Left lobe of liver (tissue), 1 donor: ENCODE measurements around the gene DGCR8. TPM values are rescaled to one million over a fixed set of nuclear protein-coding genes. Genes with fewer than 3 reads are reported as not detected.

ENCODE experiments used
- total RNA-seq: library from RNA; stranded (reverse); gene quantifications from one replicate; pipeline ENCODE4 v1.2.1, GENCODE V29; 2021
- donor health status: DM: no; HTN: yes; CAD: no.

The DGCR8 gene
- total RNA-seq, 1 donor from 2014 or later = 26.9 TPM

Other genes starting within 250 kb of the DGCR8 start
- gene GNB1L, start 225.4 kb upstream of the DGCR8 start, total RNA-seq = 4.3 TPM
- 9.4 TPM for gene RTL10, start 225.4 kb upstream of the DGCR8 start, total RNA-seq
- 145 TPM for gene COMT, start 138.5 kb upstream of the DGCR8 start, total RNA-seq
- gene TXNRD2, start 138.4 kb upstream of the DGCR8 start, total RNA-seq = 44.6 TPM
- gene ARVCF, start 63.4 kb upstream of the DGCR8 start, total RNA-seq = 18.7 TPM
- 12.5 TPM for gene TANGO2, start 59.1 kb upstream of the DGCR8 start, total RNA-seq
- 47.0 TPM for gene RANBP1, start 35.9 kb downstream of the DGCR8 start, total RNA-seq
- 36.7 TPM for gene TRMT2A, start 37.0 kb downstream of the DGCR8 start, total RNA-seq
- 37.3 TPM for gene ZDHHC8, start 51.6 kb downstream of the DGCR8 start, total RNA-seq
- not detected for gene CCDC188, start 70.8 kb downstream of the DGCR8 start, total RNA-seq
- 10.9 TPM for gene RTN4R, start 188.1 kb downstream of the DGCR8 start, total RNA-seq
- 60.2 TPM for gene DGCR6L, start 239.8 kb downstream of the DGCR8 start, total RNA-seq